Colon (tissue), 2 donors: Measurements from ENCODE around the gene IL12B.
"Not testable (repeated sequence)": the region's sequence is repeated elsewhere in the genome, so short reads cannot be mapped to it uniquely, and the experiment has no call there.

Experiments used
- FAIRE-seq: peaks from 2 replicates; lab custom pipeline; 2012; peaks lifted over from hg19 to GRCh38; lab: Jason Lieb, UNC
- donor health status: control.
- donor health status: control.

Gene IL12B

GRCh38 chr5:159330131-159330800 lies at the start of gene IL12B:
TSS of gene IL12B (minus strand) at chr5:159330487. CDS start at chr5:159326782, 3,705 bp downstream.
- no peak for FAIRE-seq

GRCh38 chr5:159377653-159378052 lies 47.4 kb upstream of the IL12B start:
- no peak for FAIRE-seq

GRCh38 chr5:159367866-159368265 lies 37.6 kb upstream of the IL12B start:
- FAIRE-seq, result not testable (repeated sequence)

- not testable (repeated sequence) for FAIRE-seq
Measured at GRCh38 chr5:159366776-159367175, 36.5 kb upstream of the IL12B start.

GRCh38 chr5:159362220-159362619 lies 31.9 kb upstream of the IL12B start:
- FAIRE-seq, result no peak

GRCh38 chr5:159359871-159360270 lies 29.6 kb upstream of the IL12B start:
- FAIRE-seq, result not testable (repeated sequence)

GRCh38 chr5:159359408-159359807 lies 29.1 kb upstream of the IL12B start:
- no peak for FAIRE-seq

GRCh38 chr5:159353661-159354252 lies 23.5 kb upstream of the IL12B start:
- FAIRE-seq, result no peak

GRCh38 chr5:159350644-159351043 lies 20.4 kb upstream of the IL12B start:
- FAIRE-seq, result not testable (repeated sequence)

GRCh38 chr5:159350216-159350615 lies 19.9 kb upstream of the IL12B start:
- not testable (repeated sequence) for FAIRE-seq

- no peak for FAIRE-seq
Measured at GRCh38 chr5:159345861-159346260, 15.6 kb upstream of the IL12B start.

GRCh38 chr5:159345336-159345735 lies 15.0 kb upstream of the IL12B start:
- FAIRE-seq, result no peak

GRCh38 chr5:159343295-159344094 lies 13.2 kb upstream of the IL12B start:
- no peak for FAIRE-seq

GRCh38 chr5:159342840-159343239 lies 12.6 kb upstream of the IL12B start:
- no peak for FAIRE-seq

GRCh38 chr5:159341906-159342310 lies 11.6 kb upstream of the IL12B start:
- FAIRE-seq, result no peak

GRCh38 chr5:159341145-159341544 lies 10.9 kb upstream of the IL12B start:
- FAIRE-seq, result no peak

- FAIRE-seq, result no peak
Measured at GRCh38 chr5:159340511-159340910, 10.2 kb upstream of the IL12B start.

GRCh38 chr5:159339460-159339859 lies 9.2 kb upstream of the IL12B start:
- no peak for FAIRE-seq

- FAIRE-seq, result no peak
Measured at GRCh38 chr5:159338118-159338517, 7.8 kb upstream of the IL12B start.

- no peak for FAIRE-seq
Measured at GRCh38 chr5:159337016-159337955, 7.0 kb upstream of the IL12B start.

- no peak for FAIRE-seq
Measured at GRCh38 chr5:159336586-159336985, 6.3 kb upstream of the IL12B start.

- no peak for FAIRE-seq
Measured at GRCh38 chr5:159333545-159333925, 3.2 kb upstream of the IL12B start.
